Gastrocnemius medialis (tissue), 4 donors: ENCODE results near the gene NUSAP1. TPM values are rescaled to one million over a fixed set of nuclear protein-coding genes. Genes with fewer than 3 reads are reported as not detected.

Experiments used
- ATAC-seq, 2 donors: fragments of 150-250 bp; one replicate each; pipeline ENCODE4 v1.9.1; 2016
- DNase-seq, 2 donors: peaks; one replicate each; pipeline ENCODE4 v3.0.0-alpha.2; 2019
- H3K27ac ChIP-seq, 4 donors: fragments of 200-600 bp; sonication (generic); 1 replicate in 1 of 4; 2 replicates in 3 of 4; pipeline ENCODE4 v1.5.1; 2016 to 2018; ENCODE audit warnings: mild to moderate bottlenecking in 2 of 4, moderate library complexity in 1 of 4
- H3K27me3 ChIP-seq, 3 donors: fragments of 200-600 bp; sonication (generic) in 2 of 3; 1 replicate in 1 of 3; 2 replicates in 2 of 3; pipeline versions ENCODE4 v1.5.1 to v1.6.0; 2016 to 2019; ENCODE audit warnings: mild to moderate bottlenecking in 1 of 3, moderate library complexity in 1 of 3
- H3K36me3 ChIP-seq, 2 donors: fragments of 200-600 bp; sonication (generic) in 1 of 2; one replicate each; pipeline ENCODE4 v1.5.1; 2017 to 2018
- H3K4me1 ChIP-seq, 2 donors: fragments of 200-600 bp; sonication (generic) in 1 of 2; one replicate each; pipeline ENCODE4 v1.5.1; 2016 to 2017; ENCODE audit warnings: mild to moderate bottlenecking in 2 of 2
- H3K4me3 ChIP-seq, 4 donors: fragments of 200-600 bp; sonication (generic) in 3 of 4; 1 replicate in 1 of 4; 2 replicates in 3 of 4; pipeline ENCODE4 v1.5.1; 2016 to 2019; ENCODE audit warnings: mild to moderate bottlenecking in 2 of 4
- H3K9me3 ChIP-seq, 3 donors: fragments of 200-600 bp; sonication (generic) in 2 of 3; 1 replicate in 1 of 3; 2 replicates in 2 of 3; pipeline ENCODE4 v1.5.1; 2016 to 2019
- POLR2A ChIP-seq, 2 donors: fragments of 450-650 bp; IDR thresholded peaks; one replicate each; pipeline ENCODE4 v1.6.1; 2017; ENCODE audit warnings: antibody characterized with exemption in 2 of 2, mild to moderate bottlenecking in 2 of 2, moderate library complexity in 2 of 2
- in situ Hi-C, 4 donors: fragments of 200-750 bp; cut with MboI; loops; one replicate each; pipeline versions ENCODE4 v1.15.0 to v1.8.0; 2017; ENCODE audit warnings: low sequenced_read_pairs in 4 of 4
- intact Hi-C: fragments of 100-400 bp; cut with DNase I; formaldehyde crosslinking; loops from one replicate; pipeline ENCODE4 v1.15.1; 2023; ENCODE audit warnings: low total_unique reads
- total RNA-seq, 4 donors: library from RNA; depleted of rRNA; stranded (reverse); fragments of >200 nt; gene quantifications; one replicate each; pipeline versions ENCODE4 v1.1.0 to v1.2.3, GENCODE V29; 2016
- TF ChIP-seq, protein P1 (sequence below), 5 experiments: fragments of 450-650 bp in 3 of 5; fragments of 200-600 bp in 2 of 5; sonication (generic) in 2 of 5; IDR thresholded peaks in 4 of 5; conservative IDR thresholded peaks in 1 of 5; 1 replicate in 4 of 5; 2 replicates in 1 of 5; pipeline ENCODE4 v1.5.1; 2016 to 2019; ENCODE audit warnings: antibody characterized with exemption in 5 of 5, mild to moderate bottlenecking in 3 of 5, moderate library complexity in 3 of 5

Gene NUSAP1
- total RNA-seq, 4 donors from 2014 or later: 1.8 to 4.1 (median 2.5) TPM

DNA sequence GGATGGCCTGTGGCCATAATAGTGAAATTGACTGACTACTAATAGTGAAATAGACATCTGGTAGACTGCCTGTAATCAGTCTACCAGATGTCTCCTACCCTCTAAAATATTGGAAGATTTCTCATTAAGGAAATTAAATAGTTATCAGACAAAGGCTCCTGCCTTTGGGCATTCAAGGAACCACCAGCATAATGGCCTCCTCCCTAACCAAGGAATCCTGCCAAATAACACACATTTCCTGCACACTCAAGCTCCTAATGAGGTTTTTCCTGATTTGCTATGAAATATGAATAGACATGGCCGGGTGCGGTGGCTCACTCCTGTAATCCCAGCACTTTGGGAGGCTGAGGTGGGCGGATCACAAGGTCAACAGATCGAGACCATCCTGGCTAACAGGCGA, 14.6 kb downstream of the NUSAP1 start:
- in situ Hi-C loops: loop anchor here in 1 of 4 donors (25.0 kb wide), 1 partner anchor 235 kb away; the partner anchor contains the start of gene INO80
- no peaks in the 10 kb centered on the region for H3K27me3 ChIP-seq
- H3K4me1 ChIP-seq: peaks cover 6 to 20% of the 10 kb centered on the region in 2 donors
- peak overlapping the region in 1 of 4 donors; percentile 44 for H3K27ac ChIP-seq
- no peaks in the 10 kb centered on the region for H3K36me3 ChIP-seq
- ATAC-seq (no peak), DNase-seq (no peak)
- H3K4me3 ChIP-seq: no peak overlapping the region
- intact Hi-C loops: loop anchor here (5.0 kb wide), 2 partner anchors 70 to 115 kb away; partner anchors contain the start of genes CHP1, EXD1 and RTF1
- no peaks in the 10 kb centered on the region for H3K9me3 ChIP-seq
- TF ChIP-seq, protein P1, sequence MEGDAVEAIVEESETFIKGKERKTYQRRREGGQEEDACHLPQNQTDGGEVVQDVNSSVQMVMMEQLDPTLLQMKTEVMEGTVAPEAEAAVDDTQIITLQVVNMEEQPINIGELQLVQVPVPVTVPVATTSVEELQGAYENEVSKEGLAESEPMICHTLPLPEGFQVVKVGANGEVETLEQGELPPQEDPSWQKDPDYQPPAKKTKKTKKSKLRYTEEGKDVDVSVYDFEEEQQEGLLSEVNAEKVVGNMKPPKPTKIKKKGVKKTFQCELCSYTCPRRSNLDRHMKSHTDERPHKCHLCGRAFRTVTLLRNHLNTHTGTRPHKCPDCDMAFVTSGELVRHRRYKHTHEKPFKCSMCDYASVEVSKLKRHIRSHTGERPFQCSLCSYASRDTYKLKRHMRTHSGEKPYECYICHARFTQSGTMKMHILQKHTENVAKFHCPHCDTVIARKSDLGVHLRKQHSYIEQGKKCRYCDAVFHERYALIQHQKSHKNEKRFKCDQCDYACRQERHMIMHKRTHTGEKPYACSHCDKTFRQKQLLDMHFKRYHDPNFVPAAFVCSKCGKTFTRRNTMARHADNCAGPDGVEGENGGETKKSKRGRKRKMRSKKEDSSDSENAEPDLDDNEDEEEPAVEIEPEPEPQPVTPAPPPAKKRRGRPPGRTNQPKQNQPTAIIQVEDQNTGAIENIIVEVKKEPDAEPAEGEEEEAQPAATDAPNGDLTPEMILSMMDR (IDR thresholded peaks at IDR 0.05 in 4 of 5, conservative IDR thresholded peaks at IDR 0.05 in 1 of 5): no peak
- no peak for TF ChIP-seq POLR2A (IDR thresholded peaks at IDR 0.05)

GRCh38 chr15:41350057-41350717, 17.5 kb downstream of the NUSAP1 start:
- in situ Hi-C loops: no loop called here
- no peaks in the 10 kb centered on the region for H3K9me3 ChIP-seq

DNA sequence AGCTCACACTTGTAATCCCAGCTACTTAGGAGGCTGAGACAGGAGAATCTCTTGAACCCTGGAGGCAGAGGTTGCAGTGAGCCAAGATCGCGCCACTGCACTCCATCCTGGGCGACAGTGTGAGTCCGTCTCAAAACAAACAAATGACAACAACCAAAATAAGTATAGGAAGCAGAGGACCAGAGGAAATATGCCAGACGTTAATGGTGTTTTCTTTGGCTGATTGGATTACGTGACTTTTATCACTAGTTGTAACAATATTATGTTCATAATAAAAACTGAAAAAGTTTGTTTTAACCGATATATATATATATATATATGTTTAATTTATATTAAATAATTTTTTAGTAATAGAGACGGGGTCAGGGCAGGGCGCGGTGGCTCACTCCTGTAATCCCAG, 21.7 kb downstream of the NUSAP1 start:
- peaks cover 0 to 11% of the 10 kb centered on the region in 2 donors for H3K36me3 ChIP-seq
- H3K27me3 ChIP-seq: no peaks in the 10 kb centered on the region
- TF ChIP-seq POLR2A (IDR thresholded peaks at IDR 0.05): no peak
- TF ChIP-seq, protein P1 (IDR thresholded peaks at IDR 0.05 in 4 of 5, conservative IDR thresholded peaks at IDR 0.05 in 1 of 5): no peak
- H3K4me1 ChIP-seq: peaks cover under 1 to 13% of the 10 kb centered on the region in 2 donors
- no peak for DNase-seq
- in situ Hi-C loops: no loop called here
- intact Hi-C loops: no loop called here
- H3K9me3 ChIP-seq: no peaks in the 10 kb centered on the region
- ATAC-seq: no peak
- H3K27ac ChIP-seq: no peak overlapping the region
- no peak overlapping the region for H3K4me3 ChIP-seq

More at GRCh38 chr15:41350057-41350717, 17.5 kb downstream of the NUSAP1 start:
- intact Hi-C loops: no loop called here
- H3K4me3 ChIP-seq: no peak overlapping the region
- H3K27me3 ChIP-seq: no peaks in the 10 kb centered on the region
- no peak for DNase-seq
- ATAC-seq: no peak
- H3K27ac ChIP-seq: peak overlapping the region; percentile 76 to 89 (median 88)
- TF ChIP-seq, protein P1 (IDR thresholded peaks at IDR 0.05 in 4 of 5, conservative IDR thresholded peaks at IDR 0.05 in 1 of 5): no peak
- TF ChIP-seq POLR2A (IDR thresholded peaks at IDR 0.05): no peak
- H3K4me1 ChIP-seq: peaks cover 6 to 20% of the 10 kb centered on the region in 2 donors
- H3K36me3 ChIP-seq: no peaks in the 10 kb centered on the region

- Histone ChIP-seq H3K4me3 (no peak overlapping the region), H3K9me3 (no peaks in the 10 kb centered on the region), H3K27me3 (no peaks in the 10 kb centered on the region), H3K27ac (peak overlapping the region in 1 of 4 donors; percentile 61), H3K4me1 (peaks cover 12 to 16% of the 10 kb centered on the region in 2 donors), H3K36me3 (peaks cover 0 to 2% of the 10 kb centered on the region in 2 donors)
- ATAC-seq (peak; percentile 65 to 71), DNase-seq (peak; percentile 5 to 21)
- in situ Hi-C loops: no loop called here
- intact Hi-C loops: no loop called here
- TF ChIP-seq POLR2A (IDR thresholded peaks at IDR 0.05): no peak
- TF ChIP-seq, protein P1 (IDR thresholded peaks at IDR 0.05 in 4 of 5, conservative IDR thresholded peaks at IDR 0.05 in 1 of 5): no peak
Observed at GRCh38 chr15:41367418-41367817, 34.7 kb downstream of the NUSAP1 start.
